ENCODE results near the gene DCDC1.

- TF ChIP-seq CTCF (IDR thresholded peaks at IDR 0.05) (no peak), POLR2A (IDR thresholded peaks at IDR 0.05) (no peak)
These were observed 219.5 kb downstream of the DCDC1 start for GRCh38 chr11:31150011-31150410.
